ENCODE data around the gene MEF2A.

DNA sequence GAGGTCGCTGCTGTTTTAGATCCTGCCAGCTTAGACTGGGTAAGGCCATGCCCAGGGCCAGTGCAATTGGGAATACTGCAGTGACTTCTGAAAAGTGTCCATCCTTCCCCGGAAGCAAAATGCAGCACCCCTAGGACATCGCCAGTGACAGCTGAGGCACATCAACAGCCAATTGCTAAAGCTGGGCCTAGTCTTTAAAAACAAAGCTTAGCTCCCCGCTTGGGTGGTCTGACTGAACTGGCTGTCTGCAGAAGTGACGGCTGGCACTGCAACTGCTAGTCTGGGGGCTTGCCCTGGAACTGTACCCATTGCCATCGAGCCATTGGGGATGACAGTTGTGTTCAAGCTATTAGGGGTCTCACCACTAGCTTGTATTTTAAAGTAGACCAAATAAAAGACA lies 163.1 kb downstream of the MEF2A start:
- TF ChIP-seq POLR2AphosphoS5 (IDR thresholded peaks at IDR 0.05; ENCODE audit: low read length) (no peak), NR2C1 (IDR thresholded peaks at IDR 0.05) (no peak), GABPA (IDR thresholded peaks at IDR 0.05; ENCODE audit: low read depth) (no peak), POLR2A (IDR thresholded peaks at IDR 0.05; ENCODE audit: low read depth, low read length) (no peak), SIN3A (IDR thresholded peaks at IDR 0.05; ENCODE audit: low read depth, low read length) (no peak), FOXM1 (IDR thresholded peaks at IDR 0.05; ENCODE audit: low read depth, low read length) (no peak), ZNF274 (IDR thresholded peaks at IDR 0.05; ENCODE audit: insufficient read depth, insufficient read length) (no peak), TAF1 (IDR thresholded peaks at IDR 0.05; ENCODE audit: borderline replicate concordance, low read depth, low read length) (no peak)
- TF ChIP-seq, protein P1, sequence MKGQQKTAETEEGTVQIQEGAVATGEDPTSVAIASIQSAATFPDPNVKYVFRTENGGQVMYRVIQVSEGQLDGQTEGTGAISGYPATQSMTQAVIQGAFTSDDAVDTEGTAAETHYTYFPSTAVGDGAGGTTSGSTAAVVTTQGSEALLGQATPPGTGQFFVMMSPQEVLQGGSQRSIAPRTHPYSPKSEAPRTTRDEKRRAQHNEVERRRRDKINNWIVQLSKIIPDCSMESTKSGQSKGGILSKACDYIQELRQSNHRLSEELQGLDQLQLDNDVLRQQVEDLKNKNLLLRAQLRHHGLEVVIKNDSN (IDR thresholded peaks at IDR 0.05; ENCODE audit: borderline replicate concordance, extremely low read length, insufficient read depth, low read depth, low read length): no peak
- TF ChIP-seq, protein P2, sequence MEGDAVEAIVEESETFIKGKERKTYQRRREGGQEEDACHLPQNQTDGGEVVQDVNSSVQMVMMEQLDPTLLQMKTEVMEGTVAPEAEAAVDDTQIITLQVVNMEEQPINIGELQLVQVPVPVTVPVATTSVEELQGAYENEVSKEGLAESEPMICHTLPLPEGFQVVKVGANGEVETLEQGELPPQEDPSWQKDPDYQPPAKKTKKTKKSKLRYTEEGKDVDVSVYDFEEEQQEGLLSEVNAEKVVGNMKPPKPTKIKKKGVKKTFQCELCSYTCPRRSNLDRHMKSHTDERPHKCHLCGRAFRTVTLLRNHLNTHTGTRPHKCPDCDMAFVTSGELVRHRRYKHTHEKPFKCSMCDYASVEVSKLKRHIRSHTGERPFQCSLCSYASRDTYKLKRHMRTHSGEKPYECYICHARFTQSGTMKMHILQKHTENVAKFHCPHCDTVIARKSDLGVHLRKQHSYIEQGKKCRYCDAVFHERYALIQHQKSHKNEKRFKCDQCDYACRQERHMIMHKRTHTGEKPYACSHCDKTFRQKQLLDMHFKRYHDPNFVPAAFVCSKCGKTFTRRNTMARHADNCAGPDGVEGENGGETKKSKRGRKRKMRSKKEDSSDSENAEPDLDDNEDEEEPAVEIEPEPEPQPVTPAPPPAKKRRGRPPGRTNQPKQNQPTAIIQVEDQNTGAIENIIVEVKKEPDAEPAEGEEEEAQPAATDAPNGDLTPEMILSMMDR (IDR thresholded peaks at IDR 0.05 in 2 of 3, conservative IDR thresholded peaks at IDR 0.05 in 1 of 3; ENCODE audit: control insufficient read depth in 2 of 3, extremely low read depth in 1 of 3, insufficient read depth in 1 of 3, low read depth in 3 of 3, low read length in 3 of 3): no peak
